Urinary bladder (tissue), 4 donors: ENCODE data around the gene ZC2HC1C. TPM values are rescaled to one million over a fixed set of nuclear protein-coding genes. Genes with fewer than 3 reads are reported as not detected.
A peak's percentile ranks its signal among the peaks of the same experiment; 100 is the strongest.

ENCODE experiments used
- DNase-seq: peaks from one replicate; pipeline ENCODE4 v3.0.0-alpha.2; 2015; ENCODE audit errors: extremely low spot score
- H3K27ac ChIP-seq: one replicate; pipeline ENCODE4 v1.5.1; 2013; ENCODE audit warnings: low read depth, mild to moderate bottlenecking, moderate library complexity
- H3K36me3 ChIP-seq: one replicate; pipeline ENCODE4 v1.6.1; 2013; ENCODE audit warnings: mild to moderate bottlenecking, moderate library complexity; ENCODE audit not compliant: insufficient read depth
- H3K4me1 ChIP-seq: one replicate; pipeline ENCODE4 v1.6.1; 2013; ENCODE audit warnings: mild to moderate bottlenecking, moderate library complexity; ENCODE audit not compliant: insufficient read depth
- H3K4me3 ChIP-seq: one replicate; pipeline ENCODE4 v1.5.1; 2013; ENCODE audit warnings: low read depth, low read length
- WGBS: extraction: QIAGEN DNeasy Blood & Tissue Kit; methylation state at CpG from one replicate; pipeline ENCODE4 v1.1.7; 2013; 5-methylcytosine and 5-hydroxymethylcytosine counted together
- polyA plus RNA-seq: library from polyadenylated mRNA; stranded (reverse); fragments of 200-250 nt; gene quantifications from one replicate; pipeline ENCODE4 v1.2.3, GENCODE V29; 2013
- total RNA-seq: library from RNA; depleted of rRNA; stranded (reverse); fragments of >200 nt; gene quantifications from one replicate; pipeline ENCODE4 v1.2.3, GENCODE V29; 2014
- donor health status: healthy with polysubstance abuse.
- donor health status: healthy.

The ZC2HC1C gene
- total and polyA plus RNA-seq, 2 donors, result 1.5 to 2.3 TPM

- 96% methylated on average over 3 of the region's 3 CpGs for WGBS
- DNase-seq, result no peak
- Histone ChIP-seq H3K27ac (no peak overlapping the region), H3K4me1 (no peaks in the 10 kb centered on the region), H3K36me3 (peaks cover 1% of the 10 kb centered on the region), H3K4me3 (no peak overlapping the region)
Measured at GRCh38 chr14:75046899-75047298, 22.5 kb upstream of the ZC2HC1C start.

- no peak for DNase-seq
- Histone ChIP-seq H3K36me3 (no peaks in the 10 kb centered on the region), H3K4me3 (no peak overlapping the region), H3K4me1 (no peaks in the 10 kb centered on the region), H3K27ac (no peak overlapping the region)
- WGBS, result 94% methylated on average over 4 of the region's 4 CpGs
Measured at GRCh38 chr14:75047506-75047905, 21.9 kb upstream of the ZC2HC1C start.

- Histone ChIP-seq H3K36me3 (no peaks in the 10 kb centered on the region), H3K27ac (no peak overlapping the region), H3K4me3 (no peak overlapping the region), H3K4me1 (no peaks in the 10 kb centered on the region)
- 88% methylated on average over 2 of the region's 2 CpGs for WGBS
- DNase-seq, result no peak
Measured at GRCh38 chr14:75048101-75048500, 21.3 kb upstream of the ZC2HC1C start.

GRCh38 chr14:75049136-75049535, 20.3 kb upstream of the ZC2HC1C start:
- H3K4me3 ChIP-seq, result no peak overlapping the region

GRCh38 chr14:75049731-75050201, 19.7 kb upstream of the ZC2HC1C start:
- WGBS, result 92% methylated on average over 3 of the region's 3 CpGs
- H3K4me1 ChIP-seq, result no peaks in the 10 kb centered on the region
- H3K27ac ChIP-seq, result no peak overlapping the region
- no peak for DNase-seq
- H3K4me3 ChIP-seq, result no peak overlapping the region
- H3K36me3 ChIP-seq, result no peaks in the 10 kb centered on the region

More at GRCh38 chr14:75049136-75049535, 20.3 kb upstream of the ZC2HC1C start:
- no peak for DNase-seq
- Histone ChIP-seq H3K4me1 (no peaks in the 10 kb centered on the region), H3K36me3 (no peaks in the 10 kb centered on the region), H3K27ac (no peak overlapping the region)
- 81% methylated on average over 5 of the region's 5 CpGs for WGBS

- Histone ChIP-seq H3K36me3 (no peaks in the 10 kb centered on the region), H3K4me3 (peak within 1 kb of the TSS; percentile 61), H3K4me1 (no peaks in the 10 kb centered on the region), H3K27ac (peak within 1 kb of the TSS; percentile 79)
- WGBS, result under 1% methylated on average over 59 of the region's 59 CpGs
- peak; percentile 61 for DNase-seq
Measured at GRCh38 chr14:75050852-75051555, 18.4 kb upstream of the ZC2HC1C start, which contains the start of gene MLH3. Gene MLH3, minus strand, starts transcription at chr14:75051467. Its CDS starts 1,812 bp downstream, at chr14:75049655.

GRCh38 chr14:75051556-75051899, 17.9 kb upstream of the ZC2HC1C start:
- H3K27ac ChIP-seq, result no peak overlapping the region
- peak overlapping the region; percentile 61 for H3K4me3 ChIP-seq
- no peaks in the 10 kb centered on the region for H3K36me3 ChIP-seq
- 20% methylated on average over 5 of the region's 5 CpGs for WGBS
- no peak for DNase-seq
- no peaks in the 10 kb centered on the region for H3K4me1 ChIP-seq

- Histone ChIP-seq H3K4me1 (no peaks in the 10 kb centered on the region), H3K27ac (no peak overlapping the region), H3K36me3 (no peaks in the 10 kb centered on the region), H3K4me3 (no peak overlapping the region)
- DNase-seq, result no peak
- 54% methylated on average over 5 of the region's 5 CpGs for WGBS
Measured at GRCh38 chr14:75053396-75054291, 15.8 kb upstream of the ZC2HC1C start.

- H3K36me3 ChIP-seq, result no peaks in the 10 kb centered on the region
- H3K4me1 ChIP-seq, result no peaks in the 10 kb centered on the region
- H3K4me3 ChIP-seq, result no peak overlapping the region
- 54% methylated on average over 1 of the region's 1 CpG for WGBS
- no peak for DNase-seq
- no peak overlapping the region for H3K27ac ChIP-seq
Measured at GRCh38 chr14:75054421-75054820, 15.0 kb upstream of the ZC2HC1C start.

GRCh38 chr14:75059642-75060041, 9.8 kb upstream of the ZC2HC1C start:
- 81% methylated on average over 2 of the region's 2 CpGs for WGBS
- no peak overlapping the region for H3K27ac ChIP-seq
- H3K4me3 ChIP-seq, result no peak overlapping the region
- DNase-seq, result no peak
- H3K36me3 ChIP-seq, result no peaks in the 10 kb centered on the region
- no peaks in the 10 kb centered on the region for H3K4me1 ChIP-seq

GRCh38 chr14:75060420-75060819, 9.0 kb upstream of the ZC2HC1C start:
- Histone ChIP-seq H3K4me1 (no peaks in the 10 kb centered on the region), H3K4me3 (no peak overlapping the region), H3K27ac (no peak overlapping the region), H3K36me3 (no peaks in the 10 kb centered on the region)
- no peak for DNase-seq
- WGBS, result 49% methylated on average over 2 of the region's 2 CpGs

GRCh38 chr14:75063013-75063412, 6.4 kb upstream of the ZC2HC1C start:
- no peaks in the 10 kb centered on the region for H3K36me3 ChIP-seq
- no peaks in the 10 kb centered on the region for H3K4me1 ChIP-seq
- 30% methylated on average over 5 of the region's 5 CpGs for WGBS
- H3K27ac ChIP-seq, result no peak overlapping the region
- peak overlapping the region; percentile 62 for H3K4me3 ChIP-seq
- no peak for DNase-seq

GRCh38 chr14:75063491-75064204, 5.8 kb upstream of the ZC2HC1C start, which contains the start of gene ACYP1:
Gene ACYP1, minus strand, starts transcription at chr14:75064024. Its CDS starts 471 bp downstream, at chr14:75063553.
- DNase-seq, result peak; percentile 83
- H3K4me1 ChIP-seq, result no peaks in the 10 kb centered on the region
- H3K27ac ChIP-seq, result peak within 1 kb of the TSS; percentile 78
- under 1% methylated on average over 34 of the region's 34 CpGs for WGBS
- H3K4me3 ChIP-seq, result peak within 1 kb of the TSS; percentile 62
- no peaks in the 10 kb centered on the region for H3K36me3 ChIP-seq
